Tibial nerve (tissue), 4 donors: Measurements from ENCODE around the gene OR2AE1.

Experiments
- CTCF ChIP-seq, 5 experiments: fragments of 200-600 bp in 3 of 5; fragments of 450-650 bp in 2 of 5; sonication (generic) in 3 of 5; IDR thresholded peaks; one replicate each; pipeline ENCODE4 v1.5.1; 2016 to 2019; ENCODE audit warnings: antibody characterized with exemption in 5 of 5, mild to moderate bottlenecking in 3 of 5, moderate library complexity in 2 of 5
- EP300 ChIP-seq, 2 donors: sonication (generic); formaldehyde crosslinking; IDR thresholded peaks; one replicate each; pipeline ENCODE4 v1.6.1; 2017; ENCODE audit warnings: antibody characterized with exemption in 2 of 2, mild to moderate bottlenecking in 1 of 2
- POLR2A ChIP-seq, 2 donors: fragments of 450-650 bp; IDR thresholded peaks; one replicate each; pipeline ENCODE4 v1.6.1; 2017; ENCODE audit warnings: antibody characterized with exemption in 2 of 2, mild to moderate bottlenecking in 2 of 2, moderate library complexity in 2 of 2

DNA sequence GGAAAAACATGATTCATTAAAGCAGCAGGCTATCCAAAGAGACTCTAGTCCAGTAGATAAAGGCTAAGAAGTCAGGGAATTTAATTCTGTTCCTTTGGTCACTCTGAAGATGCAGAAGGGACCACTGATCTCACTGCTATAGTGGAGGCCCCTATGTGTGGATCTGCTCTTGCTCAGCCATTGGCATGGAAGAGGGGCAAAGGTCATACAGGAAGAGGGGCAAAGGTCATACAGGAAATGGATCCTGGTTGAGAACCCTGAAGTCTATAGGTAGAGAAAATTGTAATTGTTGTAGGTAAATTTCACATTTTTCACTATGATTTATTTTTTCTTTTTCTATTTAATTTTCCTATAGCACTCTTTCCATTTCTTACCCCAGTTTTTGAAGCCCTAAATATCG, 21.6 kb downstream of the OR2AE1 start:
- TF ChIP-seq CTCF (IDR thresholded peaks at IDR 0.05) (no peak), POLR2A (IDR thresholded peaks at IDR 0.05) (no peak), EP300 (IDR thresholded peaks at IDR 0.05) (no peak)
